ENCODE data around the gene WDR27. TPM values are rescaled to one million over a fixed set of nuclear protein-coding genes. Genes with fewer than 3 reads are reported as not detected.
"Not testable (repeated sequence)": the region's sequence is repeated elsewhere in the genome, so short reads cannot be mapped to it uniquely, and the experiment has no call there.

The WDR27 gene
- total and polyA plus RNA-seq, 2 experiments from 2014 or later: 27.7 to 29.7 TPM

DNA sequence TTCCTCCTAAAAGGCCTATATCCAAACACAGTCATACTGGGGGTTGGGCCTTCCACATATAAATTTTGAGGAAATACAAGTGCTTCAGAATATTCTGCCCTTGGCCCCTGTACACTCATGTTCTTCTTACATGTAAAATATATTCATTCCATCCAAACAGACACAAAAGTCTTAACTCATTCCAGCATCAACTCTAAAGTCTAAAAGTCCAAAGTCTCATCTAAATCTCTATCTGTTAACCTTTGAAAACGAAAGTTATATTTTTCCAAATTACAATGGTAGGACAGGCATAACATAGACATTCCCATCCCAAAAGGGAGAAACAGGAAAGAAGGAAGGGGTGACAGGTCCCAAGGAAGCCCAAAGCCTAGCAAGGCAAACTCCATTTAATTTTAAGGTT lies 232.8 kb downstream of the WDR27 start:
- H3K9me3 ChIP-seq (ENCODE audit: low read depth): no peaks in the 10 kb centered on the region
- TF ChIP-seq CTCF (IDR thresholded peaks at IDR 0.05; ENCODE audit: poor library complexity) (no peak), EZH2 (IDR thresholded peaks at IDR 0.05; ENCODE audit: borderline replicate concordance) (no peak), EZH2phosphoT487 (IDR thresholded peaks at IDR 0.05; ENCODE audit: low read depth, severe bottlenecking, unreplicated experiment) (no peak)
- no peak for DNase-seq (ENCODE audit: low spot score)
- 85% methylated on average over 1 of the region's 1 CpG for WGBS (ENCODE audit: low lambda C conversion rate, missing lambda C conversion rate)
- no peaks in the 10 kb centered on the region for H4K20me1 ChIP-seq (ENCODE audit: insufficient read depth, poor library complexity, severe bottlenecking)
- no peaks in the 10 kb centered on the region for H3K79me2 ChIP-seq
- no peak overlapping the region for H3K27ac ChIP-seq
- H3K4me1 ChIP-seq (ENCODE audit: insufficient read depth): no peaks in the 10 kb centered on the region
- H3K4me2 ChIP-seq: no peak overlapping the region
- H3K27me3 ChIP-seq: no peaks in the 10 kb centered on the region
- H2AFZ ChIP-seq: no peak overlapping the region
- no peak overlapping the region for H3K4me3 ChIP-seq
- H3K9me2 ChIP-seq (replicated peaks; ENCODE audit: insufficient read depth): no peaks in the 10 kb centered on the region
- no peaks in the 10 kb centered on the region for H3K36me3 ChIP-seq (replicated peaks; ENCODE audit: insufficient read depth, low read depth)

DNA sequence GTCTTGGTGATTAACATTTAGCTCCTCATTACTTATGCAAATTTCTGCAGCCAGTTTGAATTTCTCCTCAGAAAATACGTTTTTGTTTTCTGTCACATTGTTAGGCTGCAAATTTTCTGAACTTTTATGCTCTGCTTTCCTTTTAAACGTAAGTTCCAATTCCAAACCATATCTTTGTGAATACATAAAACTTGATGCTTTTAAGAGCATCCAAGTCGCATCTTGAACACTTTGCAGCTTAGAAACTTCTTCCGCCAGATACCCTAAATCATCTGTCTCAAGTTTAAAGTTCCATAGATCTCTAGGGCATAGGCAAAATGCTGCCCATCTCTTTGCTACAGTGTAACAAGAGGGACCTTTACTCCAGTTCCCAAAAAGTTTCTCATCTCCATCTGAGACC lies 234.1 kb downstream of the WDR27 start:
- H3K27me3 ChIP-seq; H4K20me1 ChIP-seq (ENCODE audit: insufficient read depth, poor library complexity, severe bottlenecking); H3K4me1 ChIP-seq (ENCODE audit: insufficient read depth); H3K27ac ChIP-seq; H3K79me2 ChIP-seq; H3K4me3 ChIP-seq; H3K4me2 ChIP-seq; DNase-seq (ENCODE audit: low spot score); H2AFZ ChIP-seq; H3K9me3 ChIP-seq (ENCODE audit: low read depth); H3K9me2 ChIP-seq (replicated peaks; ENCODE audit: insufficient read depth); H3K36me3 ChIP-seq (replicated peaks; ENCODE audit: insufficient read depth, low read depth): not testable (repeated sequence)
- WGBS (ENCODE audit: low lambda C conversion rate, missing lambda C conversion rate): 86% methylated on average over 4 of the region's 4 CpGs

GRCh38 chr6:169466256-169466655 lies 235.6 kb downstream of the WDR27 start:
- WGBS (ENCODE audit: low lambda C conversion rate, missing lambda C conversion rate): 100% methylated on average over 2 of the region's 2 CpGs
- not testable (repeated sequence) for H3K27ac ChIP-seq; H3K27me3 ChIP-seq; H3K9me3 ChIP-seq (ENCODE audit: low read depth); H2AFZ ChIP-seq; H3K4me1 ChIP-seq (ENCODE audit: insufficient read depth); H3K9me2 ChIP-seq (replicated peaks; ENCODE audit: insufficient read depth); H3K4me3 ChIP-seq; DNase-seq (ENCODE audit: low spot score); H4K20me1 ChIP-seq (ENCODE audit: insufficient read depth, poor library complexity, severe bottlenecking); H3K4me2 ChIP-seq; H3K79me2 ChIP-seq; H3K36me3 ChIP-seq (replicated peaks; ENCODE audit: insufficient read depth, low read depth)

GRCh38 chr6:169457762-169458161 lies 244.1 kb downstream of the WDR27 start:
- Histone ChIP-seq H3K27me3 (no peaks in the 10 kb centered on the region), H3K9me3 (ENCODE audit: low read depth) (no peaks in the 10 kb centered on the region), H3K4me3 (no peak overlapping the region), H3K79me2 (no peaks in the 10 kb centered on the region), H3K4me1 (ENCODE audit: insufficient read depth) (peaks cover 9% of the 10 kb centered on the region), H2AFZ (no peak overlapping the region), H3K36me3 (replicated peaks; ENCODE audit: insufficient read depth, low read depth) (no peaks in the 10 kb centered on the region), H4K20me1 (ENCODE audit: insufficient read depth, poor library complexity, severe bottlenecking) (no peaks in the 10 kb centered on the region), H3K9me2 (replicated peaks; ENCODE audit: insufficient read depth) (no peaks in the 10 kb centered on the region), H3K27ac (no peak overlapping the region), H3K4me2 (no peak overlapping the region)
- 98% methylated on average over 4 of the region's 5 CpGs for WGBS (ENCODE audit: low lambda C conversion rate, missing lambda C conversion rate)
- no peak for DNase-seq (ENCODE audit: low spot score)
- TF ChIP-seq CTCF (IDR thresholded peaks at IDR 0.05; ENCODE audit: poor library complexity) (no peak), EZH2phosphoT487 (IDR thresholded peaks at IDR 0.05; ENCODE audit: low read depth, severe bottlenecking, unreplicated experiment) (no peak), EZH2 (IDR thresholded peaks at IDR 0.05; ENCODE audit: borderline replicate concordance) (no peak)

- H3K27ac ChIP-seq: no peak overlapping the region
- DNase-seq (ENCODE audit: low spot score): no peak
- no peaks in the 10 kb centered on the region for H4K20me1 ChIP-seq (ENCODE audit: insufficient read depth, poor library complexity, severe bottlenecking)
- H3K9me3 ChIP-seq (ENCODE audit: low read depth): no peaks in the 10 kb centered on the region
- no peak overlapping the region for H3K4me2 ChIP-seq
- peaks cover 9% of the 10 kb centered on the region for H3K4me1 ChIP-seq (ENCODE audit: insufficient read depth)
- H3K4me3 ChIP-seq: no peak overlapping the region
- WGBS (ENCODE audit: low lambda C conversion rate, missing lambda C conversion rate): 98% methylated on average over 12 of the region's 12 CpGs
- H3K9me2 ChIP-seq (replicated peaks; ENCODE audit: insufficient read depth): no peaks in the 10 kb centered on the region
- H3K36me3 ChIP-seq (replicated peaks; ENCODE audit: insufficient read depth, low read depth): no peaks in the 10 kb centered on the region
- no peaks in the 10 kb centered on the region for H3K79me2 ChIP-seq
- no peak overlapping the region for H2AFZ ChIP-seq
- TF ChIP-seq CTCF (IDR thresholded peaks at IDR 0.05; ENCODE audit: poor library complexity) (no peak), EZH2 (IDR thresholded peaks at IDR 0.05; ENCODE audit: borderline replicate concordance) (no peak), EZH2phosphoT487 (IDR thresholded peaks at IDR 0.05; ENCODE audit: low read depth, severe bottlenecking, unreplicated experiment) (no peak)
- H3K27me3 ChIP-seq: no peaks in the 10 kb centered on the region
These were observed 245.0 kb downstream of the WDR27 start for GRCh38 chr6:169456840-169457239.
